Activated naive CD8-positive, alpha-beta T cell (primary cell): ENCODE results near the gene RPP14.
"Not testable (repeated sequence)": the region's sequence is repeated elsewhere in the genome, so short reads cannot be mapped to it uniquely, and the experiment has no call there.

Experiments used
- H3K27ac Mint-ChIP-seq: one replicate; pipeline ENCODE4 v1.8.0; 2021; ENCODE audit warnings: mixed read lengths
- H3K27me3 Mint-ChIP-seq: one replicate; pipeline ENCODE4 v1.8.0; 2021; ENCODE audit warnings: mixed read lengths
- H3K36me3 Mint-ChIP-seq: one replicate; pipeline ENCODE4 v1.8.0; 2021; ENCODE audit warnings: mixed read lengths
- H3K4me1 Mint-ChIP-seq: one replicate; pipeline ENCODE4 v1.8.0; 2021; ENCODE audit warnings: low read depth, mixed read lengths
- H3K4me3 Mint-ChIP-seq: one replicate; pipeline ENCODE4 v1.8.0; 2021; ENCODE audit warnings: mild to moderate bottlenecking, mixed read lengths
- H3K9me3 Mint-ChIP-seq: one replicate; pipeline ENCODE4 v1.8.0; 2021; ENCODE audit warnings: low read depth, mixed read lengths

RPP14 gene

GRCh38 chr3:58334013-58334321 lies 27.9 kb downstream of the RPP14 start:
- peak overlapping the region; percentile 99 for H3K4me3 Mint-ChIP-seq
- no peaks in the 10 kb centered on the region for H3K27me3 Mint-ChIP-seq
- peak overlapping the region; percentile 95 for H3K27ac Mint-ChIP-seq
- H3K9me3 Mint-ChIP-seq: no peaks in the 10 kb centered on the region
- peaks cover 42% of the 10 kb centered on the region for H3K4me1 Mint-ChIP-seq
- peaks cover 7% of the 10 kb centered on the region for H3K36me3 Mint-ChIP-seq

GRCh38 chr3:58334506-58334884 lies 28.4 kb downstream of the RPP14 start:
- Mint-ChIP-seq H3K4me3 (peak overlapping the region; percentile 99), H3K27ac (peak overlapping the region; percentile 41), H3K4me1 (peaks cover 42% of the 10 kb centered on the region)

GRCh38 chr3:58335652-58335947 lies 29.6 kb downstream of the RPP14 start:
- Mint-ChIP-seq H3K27me3 (no peaks in the 10 kb centered on the region), H3K4me3 (peak overlapping the region; percentile 99), H3K36me3 (peaks cover 7% of the 10 kb centered on the region), H3K9me3 (no peaks in the 10 kb centered on the region), H3K27ac (peak overlapping the region; percentile 93), H3K4me1 (peaks cover 42% of the 10 kb centered on the region)

More at GRCh38 chr3:58334506-58334884, 28.4 kb downstream of the RPP14 start:
- Mint-ChIP-seq H3K36me3 (peaks cover 7% of the 10 kb centered on the region), H3K27me3 (no peaks in the 10 kb centered on the region), H3K9me3 (no peaks in the 10 kb centered on the region)

GRCh38 chr3:58336135-58336882 lies 30.3 kb downstream of the RPP14 start:
- Mint-ChIP-seq H3K4me3 (peak overlapping the region; percentile 4), H3K27ac (peak overlapping the region; percentile 29), H3K9me3 (no peaks in the 10 kb centered on the region), H3K4me1 (peaks cover 42% of the 10 kb centered on the region), H3K36me3 (peaks cover 11% of the 10 kb centered on the region), H3K27me3 (no peaks in the 10 kb centered on the region)

GRCh38 chr3:58337190-58337589 lies 31.1 kb downstream of the RPP14 start:
- H3K4me3 Mint-ChIP-seq: no peak overlapping the region
- peaks cover 11% of the 10 kb centered on the region for H3K36me3 Mint-ChIP-seq
- peaks cover 36% of the 10 kb centered on the region for H3K4me1 Mint-ChIP-seq
- no peaks in the 10 kb centered on the region for H3K27me3 Mint-ChIP-seq
- H3K9me3 Mint-ChIP-seq: no peaks in the 10 kb centered on the region
- no peak overlapping the region for H3K27ac Mint-ChIP-seq

GRCh38 chr3:58339146-58339545 lies 33.1 kb downstream of the RPP14 start:
- Mint-ChIP-seq H3K4me1 (peaks cover 28% of the 10 kb centered on the region), H3K36me3 (peaks cover 16% of the 10 kb centered on the region)
- H3K9me3 Mint-ChIP-seq, H3K4me3 Mint-ChIP-seq, H3K27ac Mint-ChIP-seq, H3K27me3 Mint-ChIP-seq: not testable (repeated sequence)

- Mint-ChIP-seq H3K27ac (no peak overlapping the region), H3K36me3 (peaks cover 11% of the 10 kb centered on the region), H3K9me3 (no peaks in the 10 kb centered on the region), H3K4me3 (no peak overlapping the region), H3K4me1 (peaks cover 12% of the 10 kb centered on the region), H3K27me3 (no peaks in the 10 kb centered on the region)
These were observed 34.7 kb downstream of the RPP14 start for GRCh38 chr3:58340594-58341244.

- Mint-ChIP-seq H3K27me3 (no peaks in the 10 kb centered on the region), H3K4me3 (no peak overlapping the region), H3K36me3 (peaks cover 9% of the 10 kb centered on the region), H3K9me3 (no peaks in the 10 kb centered on the region), H3K4me1 (peaks cover 13% of the 10 kb centered on the region), H3K27ac (no peak overlapping the region)
These were observed 35.3 kb downstream of the RPP14 start for GRCh38 chr3:58341376-58341775.

GRCh38 chr3:58342676-58343075 lies 36.6 kb downstream of the RPP14 start:
- Mint-ChIP-seq H3K27me3 (no peaks in the 10 kb centered on the region), H3K27ac (no peak overlapping the region), H3K36me3 (peaks cover 10% of the 10 kb centered on the region), H3K4me3 (no peak overlapping the region), H3K9me3 (no peaks in the 10 kb centered on the region), H3K4me1 (peaks cover 12% of the 10 kb centered on the region)

- no peaks in the 10 kb centered on the region for H3K9me3 Mint-ChIP-seq
- no peak overlapping the region for H3K27ac Mint-ChIP-seq
- H3K4me1 Mint-ChIP-seq: peaks cover 27% of the 10 kb centered on the region
- no peak overlapping the region for H3K4me3 Mint-ChIP-seq
- peaks cover 13% of the 10 kb centered on the region for H3K36me3 Mint-ChIP-seq
- H3K27me3 Mint-ChIP-seq: no peaks in the 10 kb centered on the region
These were observed 39.4 kb downstream of the RPP14 start for GRCh38 chr3:58345457-58345856.

- Mint-ChIP-seq H3K27ac (no peak overlapping the region), H3K4me3 (no peak overlapping the region), H3K4me1 (peaks cover 32% of the 10 kb centered on the region), H3K36me3 (peaks cover 9% of the 10 kb centered on the region), H3K27me3 (no peaks in the 10 kb centered on the region), H3K9me3 (no peaks in the 10 kb centered on the region)
These were observed 40.3 kb downstream of the RPP14 start for GRCh38 chr3:58346368-58346767.

- H3K9me3 Mint-ChIP-seq: no peaks in the 10 kb centered on the region
- no peaks in the 10 kb centered on the region for H3K27me3 Mint-ChIP-seq
- H3K4me1 Mint-ChIP-seq: peaks cover 41% of the 10 kb centered on the region
- H3K27ac Mint-ChIP-seq: no peak overlapping the region
- no peak overlapping the region for H3K4me3 Mint-ChIP-seq
- peaks cover 5% of the 10 kb centered on the region for H3K36me3 Mint-ChIP-seq
These were observed 41.9 kb downstream of the RPP14 start for GRCh38 chr3:58347984-58348383.

- Mint-ChIP-seq H3K27ac (no peak overlapping the region), H3K9me3 (no peaks in the 10 kb centered on the region), H3K27me3 (no peaks in the 10 kb centered on the region), H3K36me3 (peaks cover 7% of the 10 kb centered on the region), H3K4me3 (no peak overlapping the region), H3K4me1 (peaks cover 57% of the 10 kb centered on the region)
These were observed 44.0 kb downstream of the RPP14 start for GRCh38 chr3:58349792-58350626.

- H3K4me1 Mint-ChIP-seq: peaks cover 57% of the 10 kb centered on the region
- no peak overlapping the region for H3K4me3 Mint-ChIP-seq
- peaks cover 7% of the 10 kb centered on the region for H3K36me3 Mint-ChIP-seq
- no peaks in the 10 kb centered on the region for H3K27me3 Mint-ChIP-seq
- H3K9me3 Mint-ChIP-seq: no peaks in the 10 kb centered on the region
- H3K27ac Mint-ChIP-seq: peak overlapping the region; percentile 24
These were observed 44.6 kb downstream of the RPP14 start for GRCh38 chr3:58350627-58351013.

GRCh38 chr3:58351920-58352319 lies 45.9 kb downstream of the RPP14 start:
- H3K36me3 Mint-ChIP-seq: peaks cover 7% of the 10 kb centered on the region
- H3K27ac Mint-ChIP-seq: no peak overlapping the region
- no peaks in the 10 kb centered on the region for H3K27me3 Mint-ChIP-seq
- peaks cover 54% of the 10 kb centered on the region for H3K4me1 Mint-ChIP-seq
- no peak overlapping the region for H3K4me3 Mint-ChIP-seq
- H3K9me3 Mint-ChIP-seq: no peaks in the 10 kb centered on the region
